ENCODE data around the gene CSTF1.

DNA sequence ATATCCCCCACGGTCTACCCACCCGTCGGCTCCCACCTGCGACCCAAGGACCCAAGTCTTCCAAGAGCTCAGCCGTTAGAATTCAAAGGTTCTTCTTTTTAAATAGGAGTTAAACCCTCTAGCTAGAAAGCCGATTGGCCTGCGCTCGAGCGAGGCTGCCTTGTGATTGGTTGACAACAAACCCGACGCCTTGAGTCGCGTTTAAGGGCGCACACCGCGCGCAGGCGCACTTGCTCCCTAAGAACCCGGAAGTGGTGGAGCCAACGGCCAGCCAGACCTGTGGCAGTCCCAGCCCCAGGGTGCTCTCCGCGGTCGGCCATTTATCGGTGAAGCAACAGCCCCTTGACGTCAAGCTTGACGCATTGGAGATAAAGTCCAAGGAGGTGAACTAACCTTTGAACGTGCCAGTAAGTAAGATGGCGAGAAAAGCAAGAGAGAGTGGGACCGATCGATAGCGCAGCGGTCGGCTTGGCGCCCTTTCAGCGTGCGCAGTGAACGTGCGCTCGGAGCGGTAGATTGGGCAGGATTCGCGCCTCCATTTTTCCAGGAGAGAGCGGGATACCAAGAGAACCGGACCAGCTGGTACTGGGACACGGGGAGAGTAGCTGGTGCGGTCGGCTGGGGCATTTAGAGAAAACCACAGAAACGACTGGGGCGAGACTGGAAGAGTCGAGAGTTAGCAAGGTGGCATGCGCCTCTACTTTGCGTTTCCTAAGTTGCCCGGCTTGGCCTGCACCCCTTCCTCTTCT, at the start of gene CSTF1, which contains the start of gene AURKA:
- TF ChIP-seq, protein P1, sequence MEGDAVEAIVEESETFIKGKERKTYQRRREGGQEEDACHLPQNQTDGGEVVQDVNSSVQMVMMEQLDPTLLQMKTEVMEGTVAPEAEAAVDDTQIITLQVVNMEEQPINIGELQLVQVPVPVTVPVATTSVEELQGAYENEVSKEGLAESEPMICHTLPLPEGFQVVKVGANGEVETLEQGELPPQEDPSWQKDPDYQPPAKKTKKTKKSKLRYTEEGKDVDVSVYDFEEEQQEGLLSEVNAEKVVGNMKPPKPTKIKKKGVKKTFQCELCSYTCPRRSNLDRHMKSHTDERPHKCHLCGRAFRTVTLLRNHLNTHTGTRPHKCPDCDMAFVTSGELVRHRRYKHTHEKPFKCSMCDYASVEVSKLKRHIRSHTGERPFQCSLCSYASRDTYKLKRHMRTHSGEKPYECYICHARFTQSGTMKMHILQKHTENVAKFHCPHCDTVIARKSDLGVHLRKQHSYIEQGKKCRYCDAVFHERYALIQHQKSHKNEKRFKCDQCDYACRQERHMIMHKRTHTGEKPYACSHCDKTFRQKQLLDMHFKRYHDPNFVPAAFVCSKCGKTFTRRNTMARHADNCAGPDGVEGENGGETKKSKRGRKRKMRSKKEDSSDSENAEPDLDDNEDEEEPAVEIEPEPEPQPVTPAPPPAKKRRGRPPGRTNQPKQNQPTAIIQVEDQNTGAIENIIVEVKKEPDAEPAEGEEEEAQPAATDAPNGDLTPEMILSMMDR (IDR thresholded peaks at IDR 0.05; ENCODE audit: low read depth, low read length) = no peak
- no peak for TF ChIP-seq EZH2phosphoT487 (IDR thresholded peaks at IDR 0.05; ENCODE audit: low read depth)

Measured in OCI-LY3 (cell line).